Endothelial cell of umbilical vein (primary cell): ENCODE measurements around the gene DENND1A.

Source experiments
- EZH2 ChIP-seq: IDR thresholded peaks from 2 replicates; pipeline ENCODE4 v1.6.1; 2012; ENCODE audit warnings: borderline replicate concordance, low read depth, mild to moderate bottlenecking, moderate library complexity, low read length, inconsistent platforms; ENCODE audit not compliant: severe bottlenecking
- MYC ChIP-seq: IDR thresholded peaks from one replicate; pipeline ENCODE4 v1.6.1; 2011; ENCODE audit warnings: mild to moderate bottlenecking, low read depth, low read length
- POLR2A ChIP-seq: IDR thresholded peaks from 2 replicates; pipeline ENCODE4 v1.6.1; 2012; ENCODE audit warnings: low read depth, mild to moderate bottlenecking, control low read depth, low read length
- POLR2AphosphoS5 ChIP-seq: IDR thresholded peaks from 2 replicates; pipeline ENCODE4 v1.6.1; 2012; ENCODE audit warnings: low read depth, mild to moderate bottlenecking, control low read depth, low read length, moderate library complexity; ENCODE audit not compliant: insufficient read depth
- TF ChIP-seq, protein P1 (sequence below), 2 donors: IDR thresholded peaks; 1 replicate in 1 of 2; 2 replicates in 1 of 2; pipeline ENCODE4 v1.5.1; 2011; ENCODE audit warnings: low read length in 2 of 2, mild to moderate bottlenecking in 2 of 2, moderate library complexity in 2 of 2, control low read depth in 1 of 2, inconsistent platforms in 1 of 2, low read depth in 1 of 2; ENCODE audit not compliant: insufficient read depth in 1 of 2; ENCODE audit errors: extremely low read depth in 1 of 2
- TF ChIP-seq, protein P2 (sequence below): IDR thresholded peaks from 2 replicates; pipeline ENCODE4 v1.6.1; 2011; ENCODE audit not compliant: insufficient read depth, insufficient read length

DNA sequence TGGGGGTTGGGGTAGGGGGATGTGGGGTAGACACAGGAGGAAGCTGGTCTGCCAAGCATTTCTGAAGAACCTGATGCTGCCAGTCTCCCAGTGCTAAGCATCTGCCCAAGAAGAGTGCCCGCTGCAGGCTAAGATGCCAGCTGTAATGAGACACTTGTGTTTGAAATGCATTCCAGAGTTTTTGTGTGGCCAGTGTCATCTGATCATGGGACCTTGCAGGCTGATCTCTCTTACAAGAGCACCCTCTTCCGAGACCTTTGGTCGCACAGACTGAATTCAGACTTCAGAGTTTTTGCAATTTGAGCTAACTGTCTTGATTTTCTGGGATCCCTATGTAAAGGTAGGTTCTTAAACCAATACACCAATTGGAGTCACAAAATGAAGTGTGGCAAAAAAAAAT is 58.1 kb downstream of the DENND1A start:
- TF ChIP-seq, protein P1, sequence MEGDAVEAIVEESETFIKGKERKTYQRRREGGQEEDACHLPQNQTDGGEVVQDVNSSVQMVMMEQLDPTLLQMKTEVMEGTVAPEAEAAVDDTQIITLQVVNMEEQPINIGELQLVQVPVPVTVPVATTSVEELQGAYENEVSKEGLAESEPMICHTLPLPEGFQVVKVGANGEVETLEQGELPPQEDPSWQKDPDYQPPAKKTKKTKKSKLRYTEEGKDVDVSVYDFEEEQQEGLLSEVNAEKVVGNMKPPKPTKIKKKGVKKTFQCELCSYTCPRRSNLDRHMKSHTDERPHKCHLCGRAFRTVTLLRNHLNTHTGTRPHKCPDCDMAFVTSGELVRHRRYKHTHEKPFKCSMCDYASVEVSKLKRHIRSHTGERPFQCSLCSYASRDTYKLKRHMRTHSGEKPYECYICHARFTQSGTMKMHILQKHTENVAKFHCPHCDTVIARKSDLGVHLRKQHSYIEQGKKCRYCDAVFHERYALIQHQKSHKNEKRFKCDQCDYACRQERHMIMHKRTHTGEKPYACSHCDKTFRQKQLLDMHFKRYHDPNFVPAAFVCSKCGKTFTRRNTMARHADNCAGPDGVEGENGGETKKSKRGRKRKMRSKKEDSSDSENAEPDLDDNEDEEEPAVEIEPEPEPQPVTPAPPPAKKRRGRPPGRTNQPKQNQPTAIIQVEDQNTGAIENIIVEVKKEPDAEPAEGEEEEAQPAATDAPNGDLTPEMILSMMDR (IDR thresholded peaks at IDR 0.05; ENCODE audit: extremely low read depth in 1 of 2, insufficient read depth in 1 of 2, low read depth in 1 of 2, low read length in 2 of 2) = no peak
- no peak for TF ChIP-seq POLR2AphosphoS5
- TF ChIP-seq, protein P2, sequence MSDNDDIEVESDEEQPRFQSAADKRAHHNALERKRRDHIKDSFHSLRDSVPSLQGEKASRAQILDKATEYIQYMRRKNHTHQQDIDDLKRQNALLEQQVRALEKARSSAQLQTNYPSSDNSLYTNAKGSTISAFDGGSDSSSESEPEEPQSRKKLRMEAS = no peak
- TF ChIP-seq EZH2 = no peak
- TF ChIP-seq POLR2A = no peak
- no peak for TF ChIP-seq MYC
